RKO (cell line): ENCODE measurements around the gene SLC22A1.
"Not testable (repeated sequence)": the region's sequence is repeated elsewhere in the genome, so short reads cannot be mapped to it uniquely, and the experiment has no call there.

Experiments used
- DNase-seq: peaks from one replicate; pipeline ENCODE4 v3.0.0-alpha.2; 2016; ENCODE audit warnings: low spot score

Gene SLC22A1

GRCh38 chr6:160093946-160094345 lies 27.7 kb upstream of the SLC22A1 start:
- no peak for DNase-seq

GRCh38 chr6:160095146-160095845 lies 26.3 kb upstream of the SLC22A1 start:
- DNase-seq: no peak

GRCh38 chr6:160101277-160102205 lies 20.1 kb upstream of the SLC22A1 start:
- DNase-seq: no peak

- no peak for DNase-seq
These were observed 19.2 kb upstream of the SLC22A1 start for GRCh38 chr6:160102399-160102798.

- DNase-seq: peak; percentile 27
These were observed 18.4 kb upstream of the SLC22A1 start for GRCh38 chr6:160102956-160103824.

GRCh38 chr6:160103825-160104100 lies 17.9 kb upstream of the SLC22A1 start:
- DNase-seq: no peak

- no peak for DNase-seq
These were observed 16.6 kb upstream of the SLC22A1 start for GRCh38 chr6:160104821-160105517.

- no peak for DNase-seq
These were observed 15.6 kb upstream of the SLC22A1 start for GRCh38 chr6:160106010-160106409.

GRCh38 chr6:160106701-160107100 lies 14.9 kb upstream of the SLC22A1 start:
- no peak for DNase-seq

GRCh38 chr6:160108077-160108476 lies 13.5 kb upstream of the SLC22A1 start:
- DNase-seq: no peak

GRCh38 chr6:160110586-160111123 lies 11.0 kb upstream of the SLC22A1 start:
- DNase-seq: no peak

- DNase-seq: no peak
These were observed 9.8 kb upstream of the SLC22A1 start for GRCh38 chr6:160111806-160112205.

- DNase-seq: no peak
These were observed 8.9 kb upstream of the SLC22A1 start for GRCh38 chr6:160112628-160113299.

GRCh38 chr6:160114536-160114935 lies 7.1 kb upstream of the SLC22A1 start:
- not testable (repeated sequence) for DNase-seq

- DNase-seq: no peak
These were observed 6.2 kb upstream of the SLC22A1 start for GRCh38 chr6:160115421-160115820.

GRCh38 chr6:160116411-160116810 lies 5.2 kb upstream of the SLC22A1 start:
- DNase-seq: no peak

- DNase-seq: no peak
These were observed 4.5 kb upstream of the SLC22A1 start for GRCh38 chr6:160117137-160117536.

GRCh38 chr6:160118620-160119229 lies 2.9 kb upstream of the SLC22A1 start:
- DNase-seq: no peak

GRCh38 chr6:160120087-160120486 lies 1.5 kb upstream of the SLC22A1 start:
- DNase-seq: no peak

GRCh38 chr6:160121981-160122380 lies 366 bp downstream of the SLC22A1 start:
- DNase-seq: no peak

GRCh38 chr6:160122744-160123143 lies 1.1 kb downstream of the SLC22A1 start:
- no peak for DNase-seq
